GM18502 (cell line): ENCODE results near the gene KCNJ2.
A peak's percentile ranks its signal among the peaks of the same experiment; 100 is the strongest.

Experiments used
- ATAC-seq: cut with Tn5 transposase; IDR thresholded peaks from one replicate; pipeline ENCODE4 v1.9.1; 2021; ENCODE audit warnings: mild to moderate bottlenecking; ENCODE audit not compliant: unreplicated experiment, poor library complexity

KCNJ2 gene

DNA sequence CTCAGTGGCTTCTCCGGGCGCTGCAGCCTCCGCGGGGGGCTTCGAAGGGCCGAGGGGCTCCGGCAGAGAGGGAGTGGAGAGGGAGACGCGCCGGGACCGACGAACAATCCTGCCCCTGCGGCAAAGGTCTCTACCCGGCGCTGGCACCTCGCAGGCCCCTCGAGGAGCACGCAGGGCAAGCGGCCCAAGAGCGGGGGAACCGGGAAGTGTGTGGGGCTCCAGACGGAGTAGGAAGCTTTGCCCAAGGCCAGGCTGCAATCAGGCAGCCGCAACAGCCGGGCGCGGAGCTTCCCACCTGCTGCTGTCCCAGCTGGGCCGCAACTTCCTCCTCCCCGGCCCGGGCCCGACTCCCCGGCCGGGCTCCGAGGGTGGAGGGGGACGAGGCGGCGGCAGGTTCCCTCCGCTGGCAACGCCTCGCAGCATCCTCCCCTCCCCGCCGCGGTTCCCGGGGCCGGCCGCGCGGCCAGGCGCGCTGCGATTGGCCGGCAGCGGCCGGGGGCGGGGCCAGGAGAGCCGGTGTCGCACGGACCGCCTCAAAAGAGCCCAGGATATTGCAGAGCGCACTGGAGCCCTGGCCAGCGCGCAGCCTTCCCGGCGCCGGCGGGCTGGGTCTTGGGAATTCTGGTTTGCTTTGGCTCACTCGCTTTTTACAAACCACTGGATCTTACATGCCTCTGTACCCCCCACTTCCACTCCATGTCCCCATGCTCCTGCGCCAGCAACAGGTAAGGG is at the start of gene KCNJ2:
TSS of gene KCNJ2 (plus strand) at position 556 of the 732 bp plus-strand sequence. CDS start 5,508 bp downstream, outside the sequence.
- ATAC-seq: peak; percentile 98

DNA sequence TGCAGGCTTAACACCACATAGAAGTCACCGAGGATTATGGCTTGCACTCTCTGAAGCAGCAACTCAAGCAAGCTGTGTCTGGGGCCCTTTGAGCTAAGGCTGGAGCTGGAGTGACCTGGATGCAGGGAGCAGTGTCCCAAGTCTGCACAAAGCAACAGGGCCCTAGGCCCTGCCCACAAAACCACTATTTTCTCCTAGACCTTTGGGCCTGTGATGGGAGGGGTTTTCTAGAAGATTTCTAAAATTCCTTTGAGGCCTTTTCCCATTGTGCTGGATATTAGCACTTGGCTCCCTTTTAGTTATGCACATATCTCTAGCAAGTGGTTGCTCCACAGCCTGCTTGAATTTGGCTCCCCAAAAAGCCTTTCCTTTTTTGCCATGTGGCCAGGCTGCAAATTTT is 49.8 kb upstream of the KCNJ2 start:
- no peak for ATAC-seq

DNA sequence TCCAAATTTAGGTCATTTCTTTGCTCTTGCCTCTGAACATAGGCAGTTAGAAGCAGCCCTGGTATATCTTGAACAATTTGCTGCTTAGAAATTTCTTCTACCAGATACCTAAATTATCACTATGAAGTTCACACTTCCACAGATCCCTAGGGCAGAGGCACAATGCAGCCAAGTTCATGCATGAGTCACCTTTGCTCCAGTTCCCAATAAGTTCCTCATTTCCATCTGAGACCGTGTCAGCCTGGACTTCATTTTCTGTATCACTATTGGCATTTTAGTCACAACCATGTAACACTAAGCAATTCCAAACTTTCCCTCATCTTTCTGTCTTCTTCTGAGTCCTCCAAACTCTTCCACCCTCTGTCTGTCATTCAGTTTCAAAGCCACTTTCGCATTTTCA is 49.3 kb upstream of the KCNJ2 start:
- ATAC-seq: no peak

DNA sequence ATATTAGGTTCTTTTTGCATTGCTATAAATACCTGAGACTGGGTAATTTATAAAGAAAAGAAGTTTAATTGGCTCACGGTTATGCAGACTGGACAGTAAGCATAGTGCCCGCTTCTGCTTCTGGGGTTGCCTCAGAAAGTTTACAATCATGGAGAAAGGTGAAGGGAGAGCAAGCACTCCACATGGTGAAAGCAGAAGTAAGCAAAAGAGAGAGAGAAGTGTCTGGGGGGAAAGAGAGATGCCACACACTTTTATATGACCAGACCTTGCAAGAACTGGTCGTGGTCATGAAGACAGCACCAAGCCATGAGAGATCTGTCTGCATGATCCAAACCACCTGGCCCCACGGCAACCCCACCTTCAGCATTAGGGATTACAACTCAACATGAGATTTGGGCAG is 48.9 kb upstream of the KCNJ2 start:
- peak; percentile 63 for ATAC-seq

DNA sequence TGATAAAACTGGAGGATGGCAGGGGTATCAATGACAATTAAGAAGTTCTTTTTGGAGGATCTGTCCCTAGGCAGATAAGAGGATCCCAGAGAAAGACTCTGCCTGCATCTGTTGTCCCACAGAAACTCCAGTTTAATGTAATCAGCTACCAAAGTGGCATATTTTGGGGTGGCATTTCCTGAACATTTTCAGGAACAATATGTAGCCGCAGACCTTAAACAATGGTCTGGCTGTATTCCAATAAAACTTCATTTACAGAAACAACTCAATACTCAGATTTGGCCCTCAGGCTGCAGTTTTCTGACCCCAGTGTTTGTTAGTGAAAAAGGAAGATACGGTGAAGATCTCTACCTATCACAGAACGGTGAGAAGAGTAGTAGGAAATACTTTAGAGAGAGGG is 48.2 kb upstream of the KCNJ2 start:
- ATAC-seq: no peak

DNA sequence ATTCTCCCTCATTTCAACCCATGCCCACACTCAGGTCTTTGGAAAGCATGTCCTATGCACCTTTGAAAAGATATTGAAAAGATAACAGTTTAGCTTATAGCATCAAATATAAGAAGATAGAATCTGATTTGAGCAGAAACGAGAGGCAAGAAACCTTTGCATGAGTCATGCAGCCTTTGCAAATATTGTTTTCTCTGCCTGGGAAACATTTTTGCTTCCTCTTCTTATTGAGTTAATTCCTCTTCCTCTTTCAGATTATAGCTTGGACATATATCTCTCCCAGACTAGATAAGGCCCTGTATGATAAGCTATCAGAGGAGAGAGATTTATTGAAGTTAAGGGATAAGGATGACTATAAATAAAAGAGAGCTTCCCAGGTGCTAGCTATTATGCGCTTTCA is 46.1 kb upstream of the KCNJ2 start:
- ATAC-seq: no peak

DNA sequence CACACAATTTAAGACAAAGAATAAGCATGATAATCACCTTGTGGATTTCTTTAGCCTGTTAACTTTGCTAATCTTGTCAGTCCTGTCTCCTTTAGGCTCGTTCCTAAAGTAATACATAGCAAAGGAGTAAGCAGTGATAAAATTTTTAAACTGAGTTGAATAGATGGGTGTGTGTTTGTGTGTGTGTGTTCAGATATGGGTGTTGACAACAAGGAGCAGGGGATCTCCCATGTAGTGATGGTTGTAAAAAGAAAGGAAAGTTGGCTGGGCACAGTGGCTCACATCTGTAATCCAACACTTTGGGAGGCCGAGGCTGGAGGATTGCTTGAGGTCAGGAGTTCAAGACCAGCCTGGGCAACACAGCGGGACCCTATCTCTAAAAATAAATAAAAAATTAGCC is 44.6 kb upstream of the KCNJ2 start:
- no peak for ATAC-seq

DNA sequence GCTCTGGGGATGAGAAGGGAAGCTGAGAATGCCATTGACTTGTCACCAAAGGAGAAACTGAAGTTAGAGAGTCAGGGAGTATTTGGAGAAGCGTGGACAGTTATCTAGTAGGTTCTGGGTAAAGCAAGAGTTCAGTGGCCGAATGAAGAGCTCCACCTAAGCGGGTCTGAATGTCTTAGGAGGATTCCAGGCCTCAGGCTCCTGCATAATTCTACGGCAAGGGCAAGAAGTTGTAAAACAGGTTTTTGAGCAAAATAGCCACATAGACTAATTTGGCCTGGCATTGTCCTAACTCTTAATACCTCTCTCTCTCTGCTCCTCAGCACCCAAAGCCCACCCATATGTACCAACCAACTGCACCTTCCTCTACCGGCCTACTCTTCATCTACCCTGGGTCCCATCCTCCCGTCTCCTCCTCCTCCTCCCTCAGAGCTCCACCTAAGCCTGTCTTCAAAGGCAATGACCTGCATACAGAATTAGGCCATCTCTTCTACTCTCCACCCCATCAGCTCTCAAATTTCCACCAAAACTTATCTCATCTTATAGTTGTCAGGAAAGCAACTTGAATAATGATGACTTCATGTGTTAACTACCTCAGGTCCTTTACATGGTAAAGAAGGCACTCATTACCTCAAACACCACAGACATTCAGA is 42.0 kb upstream of the KCNJ2 start:
- ATAC-seq: no peak

DNA sequence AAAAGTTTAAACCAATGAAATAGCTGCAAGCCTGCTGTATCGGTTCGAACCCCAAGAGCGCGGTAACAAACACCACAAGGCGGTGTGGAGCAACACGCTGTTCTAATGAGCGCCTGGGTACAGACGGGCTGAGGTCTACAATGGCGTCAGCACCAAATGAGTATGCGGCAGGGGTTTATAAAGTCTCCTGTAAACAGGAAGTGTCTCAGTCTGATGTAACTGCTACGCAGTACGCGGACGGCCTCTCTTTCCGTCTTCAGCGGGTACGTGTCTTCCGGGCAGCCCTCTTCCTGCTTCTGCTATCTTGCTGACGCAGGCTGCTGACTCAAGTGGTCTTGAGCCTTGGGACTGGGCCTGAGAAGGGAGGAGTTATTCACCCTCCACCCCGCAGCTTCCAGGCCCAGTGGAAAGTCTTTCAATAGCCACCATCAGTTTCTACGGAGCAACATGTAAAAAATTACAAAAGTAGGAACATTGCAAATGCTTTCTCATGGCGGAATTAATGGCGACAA is 40.5 kb upstream of the KCNJ2 start:
- ATAC-seq: no peak

DNA sequence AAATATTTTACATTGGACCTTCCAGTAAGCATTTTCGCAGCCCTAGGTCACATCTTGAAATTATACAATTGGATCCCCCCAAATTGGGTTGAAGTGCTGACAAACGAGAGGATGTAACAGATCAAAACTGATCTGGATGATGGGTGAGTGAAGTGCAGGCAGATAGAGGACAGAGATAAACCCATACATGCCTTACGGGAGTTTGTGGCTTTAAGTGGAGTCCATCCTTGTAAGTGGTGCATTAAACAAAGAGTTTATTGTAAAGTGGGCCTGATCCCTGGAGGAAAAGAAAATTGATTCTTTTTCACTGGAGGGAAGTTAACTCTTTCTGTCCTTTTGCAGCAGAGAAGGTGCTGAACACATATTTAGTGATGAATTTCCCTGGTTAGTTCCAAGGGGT is 39.0 kb upstream of the KCNJ2 start:
- ATAC-seq: no peak

DNA sequence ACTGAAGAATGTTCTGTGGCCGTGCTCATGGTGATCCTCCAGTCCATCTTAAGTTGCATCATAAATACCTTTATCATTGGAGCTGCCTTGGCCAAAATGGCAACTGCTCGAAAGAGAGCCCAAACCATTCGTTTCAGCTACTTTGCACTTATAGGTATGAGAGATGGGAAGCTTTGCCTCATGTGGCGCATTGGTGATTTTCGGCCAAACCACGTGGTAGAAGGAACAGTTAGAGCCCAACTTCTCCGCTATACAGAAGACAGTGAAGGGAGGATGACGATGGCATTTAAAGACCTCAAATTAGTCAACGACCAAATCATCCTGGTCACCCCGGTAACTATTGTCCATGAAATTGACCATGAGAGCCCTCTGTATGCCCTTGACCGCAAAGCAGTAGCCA is 36.8 kb upstream of the KCNJ2 start:
- ATAC-seq: no peak

DNA sequence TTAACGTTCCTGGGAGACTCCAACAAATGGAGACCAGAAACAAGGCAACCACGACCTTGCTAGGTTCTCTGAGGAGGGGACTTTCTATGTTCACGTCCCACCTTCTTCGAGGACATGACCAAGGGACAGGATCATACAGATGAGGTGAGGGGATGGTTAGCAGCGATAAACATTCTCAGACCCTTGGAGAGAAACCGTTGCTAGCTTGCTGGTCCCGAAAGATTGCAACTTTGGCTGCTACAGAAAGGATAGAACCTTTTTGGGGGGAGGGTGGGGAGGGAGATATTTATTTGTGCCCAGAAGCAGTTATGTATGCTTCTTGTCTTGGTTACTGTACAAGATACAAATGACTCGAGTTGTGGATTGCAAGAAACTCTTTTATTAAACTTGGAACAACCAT is 35.3 kb upstream of the KCNJ2 start:
- ATAC-seq: no peak

DNA sequence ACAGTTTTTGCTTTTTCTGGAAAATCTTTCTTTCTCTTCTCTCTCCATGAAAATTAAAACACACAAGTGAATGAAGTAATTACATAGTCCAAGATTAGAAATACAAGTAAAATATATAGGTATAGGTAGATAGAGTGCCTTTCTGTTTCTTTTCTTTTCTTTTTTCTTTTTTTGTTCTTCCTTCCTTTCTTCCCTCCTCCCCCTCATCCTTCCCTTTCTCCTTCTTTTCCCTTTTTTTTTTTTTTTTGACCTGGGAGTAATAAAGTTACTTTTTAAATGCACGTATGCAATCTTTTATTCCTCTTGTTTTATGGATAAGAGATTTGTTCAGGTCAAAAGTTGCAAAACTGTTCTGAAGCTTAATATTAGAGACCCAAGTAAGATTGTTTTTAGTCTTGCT is 34.6 kb upstream of the KCNJ2 start:
- no peak for ATAC-seq

DNA sequence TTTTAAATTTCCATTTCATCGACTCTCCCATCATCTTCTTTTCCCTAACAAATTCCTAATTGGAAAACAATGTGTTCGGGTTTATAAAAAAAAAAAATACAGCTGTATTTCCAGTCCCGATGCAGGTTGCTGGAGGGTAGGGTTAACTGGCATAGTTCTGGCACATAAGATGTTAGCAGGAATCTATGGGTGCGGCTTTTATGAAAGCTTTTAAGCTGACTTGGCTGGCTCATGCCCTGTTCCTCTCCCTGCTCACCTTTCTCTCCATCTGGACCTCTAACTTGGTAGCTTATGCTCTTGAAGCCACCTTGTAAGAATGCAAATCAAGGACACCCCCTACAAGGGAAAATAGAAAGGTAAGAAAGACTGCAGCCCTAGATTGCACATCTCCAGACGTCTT is 33.2 kb upstream of the KCNJ2 start:
- no peak for ATAC-seq

DNA sequence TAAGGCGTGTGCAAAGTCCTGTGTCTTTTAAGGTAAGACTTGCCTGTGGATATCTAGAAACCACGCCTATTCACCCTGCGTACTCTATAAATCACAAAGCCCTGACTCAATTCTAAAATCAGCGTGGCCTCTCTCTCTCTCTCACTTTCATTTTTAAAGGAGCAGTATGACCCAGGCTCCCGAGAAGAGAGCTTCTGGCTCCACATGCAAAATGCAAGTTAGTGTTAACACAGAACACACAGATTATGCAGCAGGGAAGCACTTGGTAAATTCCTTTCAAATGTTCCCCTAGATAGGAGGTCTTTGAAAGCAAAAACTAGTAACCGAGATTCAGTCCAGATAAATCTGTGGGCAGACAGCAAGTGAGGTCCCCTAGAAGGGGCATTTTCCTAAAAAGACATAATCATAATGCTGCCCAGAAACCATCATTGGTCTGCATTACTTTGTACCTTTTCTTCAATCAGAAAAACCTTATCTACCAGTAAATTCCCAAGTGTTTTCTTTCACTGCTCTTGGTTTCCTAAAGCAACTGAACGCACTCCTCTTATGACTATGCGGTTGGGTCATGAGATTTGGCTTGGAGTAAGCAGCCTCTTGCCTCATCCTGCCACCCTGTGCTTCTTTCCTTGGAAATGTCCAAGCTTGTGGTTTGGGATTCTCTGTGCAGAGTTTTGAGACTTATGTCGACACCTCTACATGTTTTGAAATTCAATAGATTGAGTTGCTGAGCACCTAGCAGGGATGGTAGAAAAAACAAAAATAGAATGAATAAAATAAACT is 31.7 kb upstream of the KCNJ2 start:
- ATAC-seq: peak; percentile 99

DNA sequence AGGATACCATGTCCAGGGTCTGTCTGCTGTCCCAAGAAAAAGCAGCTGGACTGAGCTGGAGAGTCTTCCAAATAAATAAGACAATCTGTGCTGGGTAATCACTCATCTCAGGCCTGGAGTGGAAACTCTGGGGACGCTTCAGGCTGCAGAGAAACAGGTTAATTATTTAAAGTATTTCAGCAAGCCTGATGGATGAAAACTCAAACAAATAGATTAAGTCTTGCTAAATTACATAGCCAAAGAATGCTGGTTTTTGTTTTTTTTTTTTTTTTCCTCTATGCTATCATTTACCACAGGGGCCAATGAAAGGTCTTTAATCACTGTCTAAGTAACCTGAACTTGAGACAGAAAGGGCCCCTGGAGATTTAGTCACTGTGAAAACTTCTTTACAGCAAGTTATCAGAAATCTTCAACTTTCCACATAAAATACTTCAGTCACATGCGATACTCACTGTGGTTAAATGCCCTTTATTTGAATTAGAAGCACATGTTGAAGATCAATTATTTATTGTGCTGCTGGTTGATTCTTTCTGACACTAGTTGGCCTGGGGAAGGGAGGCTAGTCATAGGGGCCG is 31.0 kb upstream of the KCNJ2 start:
- no peak for ATAC-seq

DNA sequence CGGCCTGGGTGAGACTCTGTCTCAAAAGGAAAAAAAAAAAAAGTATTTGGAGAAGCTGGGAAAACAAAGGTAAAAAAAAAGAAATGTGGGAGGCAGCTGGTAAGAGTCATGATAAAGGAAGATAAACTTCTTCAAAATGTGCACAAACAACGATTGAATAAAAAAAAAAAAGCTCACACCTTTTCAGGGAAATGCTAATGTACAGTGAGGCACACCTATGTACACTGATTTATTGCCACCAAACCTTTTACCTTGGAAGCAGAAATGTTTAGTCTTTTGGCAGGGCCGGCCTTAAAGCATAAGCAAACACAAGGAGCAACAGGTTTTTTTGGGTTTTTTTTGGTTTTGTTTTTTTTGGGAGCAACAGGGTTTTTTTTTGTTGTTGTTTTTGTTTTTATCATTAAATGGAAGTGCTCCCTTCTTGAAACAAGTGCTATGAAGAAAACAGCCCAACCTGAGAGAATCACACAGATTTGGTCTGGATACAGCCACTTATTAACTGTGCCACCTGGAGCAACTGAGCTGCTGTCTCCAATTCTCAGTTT is 29.8 kb upstream of the KCNJ2 start:
- ATAC-seq: no peak

DNA sequence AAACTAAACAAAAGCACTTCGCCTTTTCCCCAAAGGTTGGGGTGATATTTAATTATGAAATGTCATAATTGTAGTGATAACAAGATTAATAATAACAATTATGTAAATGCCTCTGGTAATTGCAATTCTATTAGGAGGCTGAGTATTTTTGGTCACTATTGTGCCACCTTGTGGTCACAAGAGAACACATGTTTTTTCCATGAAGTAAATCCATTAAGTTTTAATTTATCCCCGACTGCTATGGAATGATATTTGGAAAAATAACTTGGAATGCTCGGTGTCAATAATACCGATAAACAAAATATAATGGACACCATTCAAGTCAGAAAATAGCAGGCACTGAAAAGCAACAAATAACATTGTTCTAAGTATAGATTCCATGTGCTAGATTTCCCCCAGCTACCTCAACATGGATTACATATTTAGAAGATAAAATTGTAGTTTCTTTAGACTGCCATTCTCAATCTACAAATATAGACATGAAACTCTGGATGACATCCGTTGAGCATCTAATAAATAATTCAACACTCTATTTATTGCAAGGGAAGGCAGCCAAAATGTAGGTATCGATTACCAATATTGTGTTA is 25.0 kb upstream of the KCNJ2 start:
- no peak for ATAC-seq

DNA sequence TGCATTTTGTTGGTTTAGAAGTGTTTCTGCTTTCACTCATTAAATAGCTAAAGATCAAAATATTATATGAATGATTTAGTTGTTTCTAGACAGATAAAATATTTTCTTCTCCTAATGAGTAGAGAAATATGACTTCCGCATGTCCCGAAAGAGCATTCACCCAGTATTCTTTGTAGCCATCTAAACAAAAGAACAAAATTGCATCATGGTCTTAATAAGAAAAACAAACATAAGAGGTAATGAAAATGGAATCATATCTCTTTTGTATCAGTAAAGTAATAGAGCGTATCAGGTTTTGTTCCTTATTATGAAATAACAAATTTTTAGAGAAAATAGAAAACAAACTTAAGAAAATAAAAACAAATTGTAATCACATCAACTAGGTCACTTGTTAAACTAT is 16.1 kb upstream of the KCNJ2 start:
- ATAC-seq: no peak

DNA sequence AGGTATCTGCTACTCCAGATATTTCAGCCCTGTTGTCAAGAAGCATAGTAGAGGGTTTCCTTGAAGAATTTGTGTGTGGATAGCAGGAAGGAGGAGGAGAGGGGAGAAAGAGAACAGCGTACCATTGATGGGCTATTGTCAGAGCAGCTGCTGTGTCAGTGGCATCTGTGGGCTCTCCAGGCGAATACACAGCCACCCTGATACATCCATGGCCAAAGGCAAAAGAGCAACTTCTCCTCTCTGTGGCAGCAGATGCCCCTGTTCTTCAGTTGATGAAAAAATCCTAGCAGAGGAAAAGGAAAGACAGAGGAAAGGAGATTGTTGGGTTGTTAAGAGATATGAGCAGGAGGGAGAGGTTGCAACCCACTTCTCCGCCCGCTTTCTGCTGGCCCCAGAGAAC is 12.2 kb upstream of the KCNJ2 start:
- ATAC-seq: no peak
